OCI-LY3 (cell line): ENCODE data around the gene CHPF.

ENCODE experiments used
- H2AFZ ChIP-seq: fragments of 200-600, 300-600 bp; shearing (Covaris generic); 2 replicates; pipeline ENCODE4 v1.6.0; 2014; ENCODE audit warnings: antibody characterized with exemption, low read depth, low read length
- H3K27ac ChIP-seq: fragments of 200-600, 300-600 bp; sonication (generic); 2 replicates; pipeline ENCODE4 v1.5.1; 2014; ENCODE audit warnings: mild to moderate bottlenecking, low read length, moderate library complexity, mixed read lengths
- H3K27me3 ChIP-seq: fragments of 200-600, 300-600 bp; sonication (generic); 2 replicates; pipeline ENCODE4 v1.6.1; 2014; ENCODE audit warnings: low read depth, low read length, mixed read lengths
- H3K36me3 ChIP-seq: fragments of 200-600, 300-600 bp; sonication (generic); replicated peaks from 2 replicates; pipeline ENCODE3; 2014; ENCODE audit warnings: low read depth, low read length, mixed read lengths
- H3K4me1 ChIP-seq: fragments of 300-600, 200-600 bp; sonication (generic); 2 replicates; pipeline ENCODE4 v1.6.1; 2014; ENCODE audit warnings: low read length, mixed read lengths
- H3K4me2 ChIP-seq: fragments of 200-600, 300-600 bp; sonication (generic); 2 replicates; pipeline ENCODE4 v1.6.1; 2014; ENCODE audit warnings: low read length, mixed read lengths
- H3K4me3 ChIP-seq: fragments of 300-600, 200-600 bp; sonication (generic); 2 replicates; pipeline ENCODE4 v1.5.1; 2014; ENCODE audit warnings: antibody characterized with exemption, mild to moderate bottlenecking, low read length, moderate library complexity
- H3K79me2 ChIP-seq: fragments of 300-600, 200-600 bp; shearing (Covaris generic); 2 replicates; pipeline ENCODE4 v1.6.1; 2014; ENCODE audit warnings: mild to moderate bottlenecking, low read length, mixed read lengths
- H3K9ac ChIP-seq: fragments of 300-600, 200-600 bp; shearing (Covaris generic); 2 replicates; pipeline ENCODE4 v1.6.0; 2014; ENCODE audit warnings: mild to moderate bottlenecking, low read length, moderate library complexity
- H3K9me3 ChIP-seq: fragments of 200-600, 300-600 bp; shearing (Covaris generic); 2 replicates; pipeline ENCODE4 v1.6.1; 2014; ENCODE audit warnings: low read length, mixed read lengths; ENCODE audit not compliant: insufficient read depth
- H4K20me1 ChIP-seq: fragments of 200-600, 300-600 bp; sonication (generic); 2 replicates; pipeline ENCODE4 v1.6.1; 2016; ENCODE audit warnings: low read length, mixed read lengths; ENCODE audit not compliant: insufficient read depth
- CTCF ChIP-seq: fragments of 200-600, 300-600 bp; sonication (generic); IDR thresholded peaks from 2 replicates; pipeline ENCODE4 v1.5.1; 2014; ENCODE audit warnings: antibody characterized with exemption, low read length, low read depth
- EZH2phosphoT487 ChIP-seq: fragments of 200-600 bp; shearing (Covaris generic); IDR thresholded peaks from 2 replicates; pipeline ENCODE4 v1.6.1; 2018; ENCODE audit warnings: antibody characterized with exemption, mixed run types, low read depth

Gene CHPF

DNA sequence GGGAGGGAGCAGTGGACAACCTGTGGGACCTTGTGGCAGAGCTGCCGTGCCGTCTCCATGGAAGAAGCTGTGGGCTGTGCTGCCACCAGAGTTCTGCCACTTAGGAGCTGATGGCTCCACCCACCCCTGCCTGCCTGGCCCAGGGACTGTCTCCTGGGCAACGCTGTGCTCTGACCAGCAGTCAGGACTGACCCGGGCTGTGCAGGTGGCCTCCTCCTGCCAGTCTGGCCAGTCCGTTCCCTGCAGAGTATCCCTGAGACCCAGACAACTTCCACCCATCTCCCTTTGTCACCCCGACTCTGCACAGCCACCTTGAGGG, 16.6 kb downstream of the CHPF start:
- H3K9ac ChIP-seq: no peak overlapping the region
- no peak overlapping the region for H3K4me2 ChIP-seq
- TF ChIP-seq CTCF: no peak
- TF ChIP-seq EZH2phosphoT487: no peak
- H3K9me3 ChIP-seq: no peaks in the 10 kb centered on the region
- no peaks in the 10 kb centered on the region for H3K36me3 ChIP-seq
- no peak overlapping the region for H2AFZ ChIP-seq
- H3K27ac ChIP-seq: no peak overlapping the region
- H3K4me1 ChIP-seq: no peaks in the 10 kb centered on the region
- H4K20me1 ChIP-seq: no peaks in the 10 kb centered on the region
- peaks cover 33% of the 10 kb centered on the region for H3K27me3 ChIP-seq
- no peaks in the 10 kb centered on the region for H3K79me2 ChIP-seq
- H3K4me3 ChIP-seq: no peak overlapping the region

DNA sequence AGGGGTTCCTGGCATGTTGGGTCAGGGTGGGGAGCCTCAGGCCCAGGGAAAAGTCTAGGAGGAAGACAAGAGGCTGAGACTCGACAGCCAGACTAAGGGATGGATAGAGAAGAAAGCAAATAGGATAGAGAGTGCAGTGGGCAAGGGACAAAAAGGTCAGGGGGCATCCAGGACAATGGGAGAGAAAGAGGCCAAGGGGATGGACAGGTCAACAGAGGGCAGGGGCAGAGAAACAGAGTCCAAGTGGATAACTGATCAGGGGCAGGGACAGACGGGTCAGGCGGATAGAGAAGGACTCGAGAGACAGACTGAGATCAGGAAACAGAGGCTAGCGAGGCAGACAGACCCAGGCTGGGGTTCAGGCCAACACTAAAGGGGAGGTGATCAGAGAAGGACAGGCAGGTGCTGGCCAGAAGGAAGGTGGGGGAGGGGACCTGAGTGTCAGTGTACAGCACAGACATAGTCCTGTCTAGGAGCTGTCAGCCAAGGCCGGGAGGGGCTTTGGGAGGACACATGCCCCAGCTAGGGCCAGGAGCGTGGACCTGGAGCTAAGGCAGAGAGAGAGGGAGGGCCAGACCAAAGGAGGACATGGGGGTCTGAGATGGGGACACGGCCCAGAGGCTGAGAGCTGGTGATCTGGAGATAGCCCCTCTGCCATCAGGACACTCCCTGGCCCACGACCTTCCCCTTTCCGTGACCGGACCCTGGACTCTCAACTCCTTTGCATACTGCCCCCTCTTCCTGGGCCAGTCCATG, 17.1 kb downstream of the CHPF start:
- H3K9me3 ChIP-seq: no peaks in the 10 kb centered on the region
- H3K4me1 ChIP-seq: no peaks in the 10 kb centered on the region
- no peak overlapping the region for H2AFZ ChIP-seq
- H3K79me2 ChIP-seq: no peaks in the 10 kb centered on the region
- H3K27me3 ChIP-seq: peaks cover 30% of the 10 kb centered on the region
- TF ChIP-seq EZH2phosphoT487: no peak
- TF ChIP-seq CTCF: no peak
- no peaks in the 10 kb centered on the region for H3K36me3 ChIP-seq
- no peak overlapping the region for H3K27ac ChIP-seq
- no peak overlapping the region for H3K9ac ChIP-seq
- H4K20me1 ChIP-seq: no peaks in the 10 kb centered on the region
- no peak overlapping the region for H3K4me2 ChIP-seq
- H3K4me3 ChIP-seq: no peak overlapping the region

DNA sequence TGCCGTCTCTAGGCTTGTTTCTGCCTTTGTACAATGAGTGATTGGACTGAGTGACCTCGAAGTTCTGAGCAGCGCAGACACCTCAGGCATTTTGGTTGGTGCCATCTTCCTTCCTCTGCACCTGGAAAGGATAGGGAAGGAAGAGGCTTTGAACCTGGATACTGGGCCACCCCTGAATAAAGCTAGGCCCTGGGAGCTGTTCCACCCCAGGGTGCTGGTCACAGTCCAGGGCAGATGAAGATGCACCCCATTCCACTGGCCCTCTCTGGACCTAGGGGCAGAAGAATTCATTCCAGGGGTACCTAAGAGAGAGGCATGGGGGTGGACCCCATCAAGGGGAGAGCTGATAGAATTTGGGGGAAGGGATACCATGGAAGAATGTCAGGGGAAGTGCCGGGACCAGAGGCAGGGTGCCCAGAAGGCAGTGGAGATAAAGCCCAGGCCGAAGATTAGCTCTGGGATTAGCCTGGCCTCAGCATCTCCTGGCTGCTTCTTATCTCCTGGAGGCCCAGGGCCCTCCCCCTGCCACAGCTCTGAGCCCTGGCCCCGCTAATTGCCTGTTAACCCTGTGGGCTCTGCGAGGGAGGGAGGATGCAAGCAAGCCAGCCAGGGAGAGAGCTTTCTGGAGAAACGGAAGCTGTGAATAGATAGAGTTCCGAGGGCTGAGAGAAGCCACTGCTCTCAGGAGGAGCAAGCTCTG, 17.9 kb downstream of the CHPF start:
- TF ChIP-seq CTCF (no peak), EZH2phosphoT487 (no peak)
- no peak overlapping the region for H3K9ac ChIP-seq
- no peaks in the 10 kb centered on the region for H3K79me2 ChIP-seq
- no peak overlapping the region for H3K27ac ChIP-seq
- H3K4me2 ChIP-seq: no peak overlapping the region
- H3K4me3 ChIP-seq: no peak overlapping the region
- no peaks in the 10 kb centered on the region for H3K4me1 ChIP-seq
- H3K9me3 ChIP-seq: no peaks in the 10 kb centered on the region
- peaks cover 30% of the 10 kb centered on the region for H3K27me3 ChIP-seq
- H4K20me1 ChIP-seq: no peaks in the 10 kb centered on the region
- no peaks in the 10 kb centered on the region for H3K36me3 ChIP-seq
- H2AFZ ChIP-seq: no peak overlapping the region

- no peak overlapping the region for H3K4me2 ChIP-seq
- TF ChIP-seq CTCF: no peak
- no peak for TF ChIP-seq EZH2phosphoT487
- no peaks in the 10 kb centered on the region for H3K36me3 ChIP-seq
- H2AFZ ChIP-seq: no peak overlapping the region
- H3K9me3 ChIP-seq: no peaks in the 10 kb centered on the region
- no peaks in the 10 kb centered on the region for H3K4me1 ChIP-seq
- H4K20me1 ChIP-seq: no peaks in the 10 kb centered on the region
- H3K79me2 ChIP-seq: no peaks in the 10 kb centered on the region
- H3K27me3 ChIP-seq: peaks cover 33% of the 10 kb centered on the region
- no peak overlapping the region for H3K4me3 ChIP-seq
- no peak overlapping the region for H3K9ac ChIP-seq
- H3K27ac ChIP-seq: no peak overlapping the region
Observed at GRCh38 chr2:219524817-219525216, 18.8 kb downstream of the CHPF start.
